GM10248 (cell line): ENCODE results near the gene CARMIL3.

Source experiments
- CTCF ChIA-PET: fragments of 300-600 bp; sonication (Branson Sonifier 250); formaldehyde crosslinking; extraction: SDS; loops from one replicate; lab custom pipeline; 2021; ENCODE audit warnings: antibody characterized with exemption; lab: Yijun Ruan, JAX
- POLR2A ChIA-PET: fragments of 350-650 bp; sonication (Branson Sonifier 250); formaldehyde crosslinking; extraction: SDS; loops from one replicate; lab custom pipeline; 2020; ENCODE audit warnings: antibody characterized with exemption; lab: Yijun Ruan, JAX
- DNase-seq: peaks from one replicate; pipeline ENCODE4 v3.0.0; 2012; ENCODE audit errors: extremely low spot score
- CTCF ChIP-seq: IDR thresholded peaks from 2 replicates; pipeline ENCODE4 v1.5.1; 2012; ENCODE audit warnings: mild to moderate bottlenecking, low read depth; ENCODE audit errors: extremely low read depth, missing control alignments, control extremely low read depth

CARMIL3 gene

GRCh38 chr14:24053548-24054323 is 1.9 kb downstream of the CARMIL3 start:
- DNase-seq = no peak
- CTCF ChIA-PET = interaction anchor here (0.8 to 7.0 kb wide), 7 partner anchors 10 to 254 kb away, joined by 3 to 88 read pairs (median 4); partner anchors contain the start of gene CIDEB
- no peak for TF ChIP-seq CTCF
- POLR2A ChIA-PET = interaction anchor here (0.6 kb wide), 1 partner anchor 61 kb away, joined by 3 read pairs; the partner anchor contains the start of genes DCAF11 and NRL

GRCh38 chr14:24054324-24054641 is 2.5 kb downstream of the CARMIL3 start:
- TF ChIP-seq CTCF = no peak
- CTCF ChIA-PET = interaction anchor here (0.7 to 7.0 kb wide), 9 partner anchors 9 to 254 kb away, joined by 3 to 88 read pairs (median 3); partner anchors contain the start of gene CIDEB
- DNase-seq = no peak
- POLR2A ChIA-PET = interaction anchor here (0.6 kb wide), 1 partner anchor 60 kb away, joined by 3 read pairs; the partner anchor contains the start of genes DCAF11 and NRL

- no peak for DNase-seq
- TF ChIP-seq CTCF = no peak
- ChIA-PET POLR2A (no interaction called here), CTCF (interaction anchor here (0.7 to 7.0 kb wide), 8 partner anchors 9 to 253 kb away, joined by 3 to 88 read pairs (median 4); partner anchors contain the start of gene CIDEB)
Measured at GRCh38 chr14:24054646-24055045, 2.8 kb downstream of the CARMIL3 start.

- ChIA-PET POLR2A (no interaction called here), CTCF (interaction anchor here (1.4 to 9.5 kb wide), 10 partner anchors 8 to 252 kb away, joined by 4 to 118 read pairs (median 22); partner anchors contain the start of genes CIDEB, CPNE6, DCAF11 and LTB4R2)
- no peak for DNase-seq
- TF ChIP-seq CTCF = no peak
Measured at GRCh38 chr14:24055971-24056799, 4.4 kb downstream of the CARMIL3 start.

GRCh38 chr14:24056800-24057184 is 5.0 kb downstream of the CARMIL3 start:
- no peak for TF ChIP-seq CTCF
- ChIA-PET CTCF (interaction anchor here (1.1 to 9.5 kb wide), 15 partner anchors 9 to 252 kb away, joined by 4 to 118 read pairs (median 14); partner anchors contain the start of genes CIDEB, CPNE6, DCAF11 and IRF9), POLR2A (no interaction called here)
- no peak for DNase-seq

GRCh38 chr14:24057271-24057670 is 5.5 kb downstream of the CARMIL3 start:
- CTCF ChIA-PET = interaction anchor here (1.1 to 9.5 kb wide), 18 partner anchors 9 to 251 kb away, joined by 4 to 118 read pairs (median 10); partner anchors contain the start of genes CIDEB, CPNE6, DCAF11 and IRF9
- TF ChIP-seq CTCF = no peak
- POLR2A ChIA-PET = no interaction called here
- no peak for DNase-seq
